Measurements from ENCODE around the gene DBH. TPM values are rescaled to one million over a fixed set of nuclear protein-coding genes. Genes with fewer than 3 reads are reported as not detected.

DBH gene
- total RNA-seq, 2 donors from 2014 or later, result not detected

- H3K4me3 ChIP-seq, result no peak overlapping the region
- TF ChIP-seq CTCF (IDR thresholded peaks at IDR 0.05), result no peak
- DNase-seq (peak in 1 of 4 donors; percentile 11), ATAC-seq (peak; percentile 26)
- WGBS, 2 donors, result 9% methylated on average over 37 of the region's 41 CpGs; no CpG with 5 or more reads in 1 of the 2 donors
- peaks cover 0 to 11% of the 10 kb centered on the region in 2 donors for H3K27me3 ChIP-seq
- intact Hi-C loops (cut with DNase I), result no loop called here
- H3K9me3 ChIP-seq, result no peaks in the 10 kb centered on the region
- H3K4me1 ChIP-seq, result peaks cover 6% of the 10 kb centered on the region
- H3K36me3 ChIP-seq (replicated peaks in 1 of 2; ENCODE audit: insufficient read depth in 1 of 2, low read depth in 2 of 2), result no peaks in the 10 kb centered on the region
- no peak overlapping the region for H3K27ac ChIP-seq
These were observed 27.3 kb upstream of the DBH start for GRCh38 chr9:133608889-133609288.

GRCh38 chr9:133609311-133610098, 26.7 kb upstream of the DBH start, which contains the start of gene FAM163B:
Gene FAM163B, minus strand, starts transcription at chr9:133609389. Its CDS starts 29,166 bp downstream, at chr9:133580223.
- intact Hi-C loops (cut with DNase I), result no loop called here
- ATAC-seq (peak; percentile 80), DNase-seq (peak; percentile 35 to 61 (median 42))
- Histone ChIP-seq H3K27ac (no peak within 1 kb of the TSS), H3K9me3 (no peaks in the 10 kb centered on the region), H3K4me1 (peaks cover 6% of the 10 kb centered on the region), H3K27me3 (peaks cover 0 to 11% of the 10 kb centered on the region in 2 donors), H3K36me3 (replicated peaks in 1 of 2; ENCODE audit: insufficient read depth in 1 of 2, low read depth in 2 of 2) (no peaks in the 10 kb centered on the region), H3K4me3 (no peak within 1 kb of the TSS)
- WGBS, 2 donors, result 12 to 51% methylated on average over 5 to 40 of the region's 61 CpGs
- no peak for TF ChIP-seq POLR2A (IDR thresholded peaks at IDR 0.05)
- TF ChIP-seq CTCF (IDR thresholded peaks at IDR 0.05), result no peak

- Histone ChIP-seq H3K4me3 (no peak overlapping the region), H3K4me1 (peaks cover 6% of the 10 kb centered on the region), H3K9me3 (no peaks in the 10 kb centered on the region), H3K27me3 (peaks cover 0 to 11% of the 10 kb centered on the region in 2 donors), H3K36me3 (replicated peaks in 1 of 2; ENCODE audit: insufficient read depth in 1 of 2, low read depth in 2 of 2) (no peaks in the 10 kb centered on the region), H3K27ac (no peak overlapping the region)
- TF ChIP-seq POLR2A (IDR thresholded peaks at IDR 0.05), result no peak
- no peak for TF ChIP-seq CTCF (IDR thresholded peaks at IDR 0.05)
- DNase-seq (no peak), ATAC-seq (no peak)
- intact Hi-C loops (cut with DNase I), result no loop called here
- 6 to 27% methylated on average over 5 of the region's 5 CpGs for WGBS, 2 donors
These were observed 25.3 kb upstream of the DBH start for GRCh38 chr9:133610845-133611244.

GRCh38 chr9:133612051-133612450, 24.1 kb upstream of the DBH start:
- no peaks in the 10 kb centered on the region for H3K9me3 ChIP-seq
- intact Hi-C loops (cut with DNase I), result no loop called here
- no peak overlapping the region for H3K27ac ChIP-seq
- H3K27me3 ChIP-seq, result peaks cover 0 to 11% of the 10 kb centered on the region in 2 donors
- TF ChIP-seq CTCF (IDR thresholded peaks at IDR 0.05), result no peak
- no peak for TF ChIP-seq POLR2A (IDR thresholded peaks at IDR 0.05)
- DNase-seq (no peak), ATAC-seq (no peak)
- peaks cover 6% of the 10 kb centered on the region for H3K4me1 ChIP-seq
- 65 to 67% methylated on average over 9 of the region's 9 CpGs for WGBS, 2 donors
- H3K36me3 ChIP-seq (replicated peaks in 1 of 2; ENCODE audit: insufficient read depth in 1 of 2, low read depth in 2 of 2), result no peaks in the 10 kb centered on the region
- no peak overlapping the region for H3K4me3 ChIP-seq

GRCh38 chr9:133612816-133613215, 23.3 kb upstream of the DBH start:
- WGBS, 2 donors, result 65 to 68% methylated on average over 5 to 8 of the region's 8 CpGs
- Histone ChIP-seq H3K27me3 (peaks cover 0 to 10% of the 10 kb centered on the region in 2 donors), H3K4me1 (peaks cover 6% of the 10 kb centered on the region), H3K27ac (no peak overlapping the region), H3K9me3 (no peaks in the 10 kb centered on the region), H3K36me3 (replicated peaks in 1 of 2; ENCODE audit: insufficient read depth in 1 of 2, low read depth in 2 of 2) (no peaks in the 10 kb centered on the region), H3K4me3 (no peak overlapping the region)
- no peak for ATAC-seq
- TF ChIP-seq CTCF (IDR thresholded peaks at IDR 0.05) (no peak), POLR2A (IDR thresholded peaks at IDR 0.05) (no peak)
- no peak for DNase-seq
- intact Hi-C loops (cut with DNase I), result no loop called here

Data from body of pancreas (tissue), 4 donors.